HepG2 (cell line): ENCODE results near the gene PGM5. TPM values are rescaled to one million over a fixed set of nuclear protein-coding genes. Genes with fewer than 3 reads are reported as not detected.

ENCODE experiments used
- ETV5 ChIP-seq: IDR thresholded peaks from 2 replicates; pipeline ENCODE4 v1.6.1; 2018; ENCODE audit warnings: missing biosample characterization, missing genetic modification reagents, inconsistent platforms, borderline replicate concordance
- FOXJ3 ChIP-seq: sonication (generic); formaldehyde crosslinking; IDR thresholded peaks from 2 replicates; pipeline ENCODE4 v1.4.0; 2020; ENCODE audit warnings: missing genetic modification reagents, mild to moderate bottlenecking, borderline replicate concordance
- GTF2F1 ChIP-seq: fragments of 150-350 bp; IDR thresholded peaks from 2 replicates; pipeline ENCODE4 v1.6.1; 2014; ENCODE audit warnings: low read length
- HNF4A ChIP-seq: sonication (generic); formaldehyde crosslinking; IDR thresholded peaks from 2 replicates; pipeline ENCODE4 v1.4.0; 2020; ENCODE audit warnings: missing genetic modification reagents
- NFYC ChIP-seq: IDR thresholded peaks from 2 replicates; pipeline ENCODE4 v1.6.1; 2016; ENCODE audit warnings: missing genetic modification reagents, missing compliant biosample characterization
- NR2C2 ChIP-seq: sonication (generic); formaldehyde crosslinking; IDR thresholded peaks from 2 replicates; pipeline ENCODE4 v1.4.0; 2020; ENCODE audit warnings: missing genetic modification reagents, mild to moderate bottlenecking, moderate library complexity, borderline replicate concordance
- POGZ ChIP-seq: sonication (generic); formaldehyde crosslinking; IDR thresholded peaks from 2 replicates; pipeline ENCODE4 v1.4.0; 2020; ENCODE audit warnings: mild to moderate bottlenecking, missing genetic modification reagents
- XBP1 ChIP-seq: sonication (generic); formaldehyde crosslinking; IDR thresholded peaks from 2 replicates; pipeline ENCODE4 v1.5.0; 2020; ENCODE audit warnings: missing genetic modification reagents
- ZFAT ChIP-seq: sonication (generic); formaldehyde crosslinking; conservative IDR thresholded peaks from 2 replicates; pipeline ENCODE4 v1.8.1; 2023; ENCODE audit warnings: missing genetic modification reagents, inconsistent platforms
- ZNF234 ChIP-seq: sonication (generic); formaldehyde crosslinking; conservative IDR thresholded peaks from 2 replicates; pipeline ENCODE4 v1.5.1; 2020; ENCODE audit warnings: mild to moderate bottlenecking, missing genetic modification reagents
- ZNF335 ChIP-seq: sonication (generic); formaldehyde crosslinking; IDR thresholded peaks from 2 replicates; pipeline ENCODE4 v1.4.0; 2020; ENCODE audit warnings: missing genetic modification reagents
- ZNF382 ChIP-seq: sonication (generic); formaldehyde crosslinking; IDR thresholded peaks from 2 replicates; pipeline ENCODE4 v1.5.0; 2020; ENCODE audit warnings: missing genetic modification reagents, mild to moderate bottlenecking, borderline replicate concordance
- ZNF747 ChIP-seq: sonication (generic); formaldehyde crosslinking; IDR thresholded peaks from 2 replicates; pipeline ENCODE4 v1.8.1; 2023; ENCODE audit warnings: missing genetic modification reagents, mild to moderate bottlenecking, borderline replicate concordance
- polyA plus RNA-seq, 8 experiments: library from polyadenylated mRNA; depleted of rRNA in 3 of 8; stranded (reverse) in 7 of 8; unstranded in 1 of 8; fragments of >200 nt; fragmentation: Illumina TruSeq in 4 of 8; extraction: Trizol in 4 of 8; gene quantifications; 2 replicates each; pipeline versions ENCODE4 v1.2.1 to v1.2.3, GENCODE V29; 2011 to 2016; ENCODE audit warnings: low read depth in 4 of 8, missing spikeins in 1 of 8, mixed read lengths in 1 of 8; ENCODE audit not compliant: insufficient read depth in 1 of 8
- total RNA-seq, 5 experiments: library from RNA; depleted of rRNA; stranded (reverse); fragments of >200 nt; fragmentation: Illumina TruSeq; extraction: Trizol; gene quantifications; 2 replicates each; pipeline ENCODE4 v1.2.3, GENCODE V29; 2016; ENCODE audit warnings: low read depth in 1 of 5
- TF ChIP-seq, protein P1 (sequence below): sonication (generic); formaldehyde crosslinking; IDR thresholded peaks from 2 replicates; pipeline ENCODE4 v1.4.0; 2020; ENCODE audit warnings: missing genetic modification reagents
- TF ChIP-seq, protein P2 (sequence below): sonication (generic); formaldehyde crosslinking; conservative IDR thresholded peaks from 2 replicates; pipeline ENCODE4 v1.4.0; 2020; ENCODE audit warnings: missing genetic modification reagents
- TF ChIP-seq, protein P3 (sequence below): IDR thresholded peaks from 2 replicates; pipeline ENCODE4 v1.6.1; 2016; ENCODE audit warnings: mild to moderate bottlenecking, missing biosample characterization, missing genetic modification reagents
- TF ChIP-seq, protein P4 (sequence below): sonication (generic); formaldehyde crosslinking; IDR thresholded peaks from 2 replicates; pipeline ENCODE4 v1.4.0; 2020; ENCODE audit warnings: missing genetic modification reagents, borderline replicate concordance
- TF ChIP-seq, protein P5 (sequence below): IDR thresholded peaks from 2 replicates; pipeline ENCODE4 v1.6.1; 2016; ENCODE audit warnings: low read depth
- TF ChIP-seq, protein P6 (sequence below): sonication (generic); formaldehyde crosslinking; IDR thresholded peaks from 2 replicates; pipeline ENCODE4 v1.8.1; 2023; ENCODE audit warnings: mild to moderate bottlenecking, missing genetic modification reagents, borderline replicate concordance

The PGM5 gene
- total and polyA plus RNA-seq, 2 of the 13 experiments (the other 11 are each of a cell fraction or from before 2014, with no cell fraction given): not detected

DNA sequence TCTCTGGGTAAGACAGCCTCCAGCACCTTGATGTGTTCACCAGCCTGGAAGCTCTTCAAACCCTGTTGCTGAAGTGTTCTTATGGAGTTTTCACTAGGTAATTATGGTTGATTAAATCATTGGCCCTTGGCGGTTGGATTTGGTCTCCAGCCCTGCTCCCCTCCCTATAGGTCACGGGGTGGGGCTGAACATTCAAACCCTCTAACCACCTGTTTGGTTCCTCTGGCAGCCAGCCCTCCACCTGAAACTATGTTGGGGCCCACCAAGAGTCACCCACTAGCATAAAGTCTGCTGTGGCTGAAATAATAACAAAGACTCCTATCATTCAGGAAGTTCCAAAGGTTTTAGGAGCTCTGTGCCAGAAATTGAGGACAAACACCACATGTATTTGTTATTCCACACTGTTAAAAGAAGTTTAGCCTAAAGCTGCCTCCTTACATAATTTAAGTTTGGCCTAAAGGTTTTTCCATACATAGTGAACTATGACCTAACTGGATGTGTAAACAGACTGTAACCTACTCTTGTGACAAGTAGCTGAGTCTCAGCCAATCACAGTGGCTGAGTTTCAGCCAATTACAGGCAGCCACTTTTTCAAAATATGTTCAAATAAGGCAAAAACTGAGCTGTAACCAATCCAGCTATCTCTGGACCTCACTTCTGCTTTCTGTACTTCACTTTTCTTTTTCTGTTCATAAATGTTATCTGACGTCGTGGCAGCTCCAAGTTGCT, 149.4 kb downstream of the PGM5 start (continued):
- TF ChIP-seq, protein P1, sequence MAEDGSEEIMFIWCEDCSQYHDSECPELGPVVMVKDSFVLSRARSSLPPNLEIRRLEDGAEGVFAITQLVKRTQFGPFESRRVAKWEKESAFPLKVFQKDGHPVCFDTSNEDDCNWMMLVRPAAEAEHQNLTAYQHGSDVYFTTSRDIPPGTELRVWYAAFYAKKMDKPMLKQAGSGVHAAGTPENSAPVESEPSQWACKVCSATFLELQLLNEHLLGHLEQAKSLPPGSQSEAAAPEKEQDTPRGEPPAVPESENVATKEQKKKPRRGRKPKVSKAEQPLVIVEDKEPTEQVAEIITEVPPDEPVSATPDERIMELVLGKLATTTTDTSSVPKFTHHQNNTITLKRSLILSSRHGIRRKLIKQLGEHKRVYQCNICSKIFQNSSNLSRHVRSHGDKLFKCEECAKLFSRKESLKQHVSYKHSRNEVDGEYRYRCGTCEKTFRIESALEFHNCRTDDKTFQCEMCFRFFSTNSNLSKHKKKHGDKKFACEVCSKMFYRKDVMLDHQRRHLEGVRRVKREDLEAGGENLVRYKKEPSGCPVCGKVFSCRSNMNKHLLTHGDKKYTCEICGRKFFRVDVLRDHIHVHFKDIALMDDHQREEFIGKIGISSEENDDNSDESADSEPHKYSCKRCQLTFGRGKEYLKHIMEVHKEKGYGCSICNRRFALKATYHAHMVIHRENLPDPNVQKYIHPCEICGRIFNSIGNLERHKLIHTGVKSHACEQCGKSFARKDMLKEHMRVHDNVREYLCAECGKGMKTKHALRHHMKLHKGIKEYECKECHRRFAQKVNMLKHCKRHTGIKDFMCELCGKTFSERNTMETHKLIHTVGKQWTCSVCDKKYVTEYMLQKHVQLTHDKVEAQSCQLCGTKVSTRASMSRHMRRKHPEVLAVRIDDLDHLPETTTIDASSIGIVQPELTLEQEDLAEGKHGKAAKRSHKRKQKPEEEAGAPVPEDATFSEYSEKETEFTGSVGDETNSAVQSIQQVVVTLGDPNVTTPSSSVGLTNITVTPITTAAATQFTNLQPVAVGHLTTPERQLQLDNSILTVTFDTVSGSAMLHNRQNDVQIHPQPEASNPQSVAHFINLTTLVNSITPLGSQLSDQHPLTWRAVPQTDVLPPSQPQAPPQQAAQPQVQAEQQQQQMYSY: no peak
- TF ChIP-seq, protein P2, sequence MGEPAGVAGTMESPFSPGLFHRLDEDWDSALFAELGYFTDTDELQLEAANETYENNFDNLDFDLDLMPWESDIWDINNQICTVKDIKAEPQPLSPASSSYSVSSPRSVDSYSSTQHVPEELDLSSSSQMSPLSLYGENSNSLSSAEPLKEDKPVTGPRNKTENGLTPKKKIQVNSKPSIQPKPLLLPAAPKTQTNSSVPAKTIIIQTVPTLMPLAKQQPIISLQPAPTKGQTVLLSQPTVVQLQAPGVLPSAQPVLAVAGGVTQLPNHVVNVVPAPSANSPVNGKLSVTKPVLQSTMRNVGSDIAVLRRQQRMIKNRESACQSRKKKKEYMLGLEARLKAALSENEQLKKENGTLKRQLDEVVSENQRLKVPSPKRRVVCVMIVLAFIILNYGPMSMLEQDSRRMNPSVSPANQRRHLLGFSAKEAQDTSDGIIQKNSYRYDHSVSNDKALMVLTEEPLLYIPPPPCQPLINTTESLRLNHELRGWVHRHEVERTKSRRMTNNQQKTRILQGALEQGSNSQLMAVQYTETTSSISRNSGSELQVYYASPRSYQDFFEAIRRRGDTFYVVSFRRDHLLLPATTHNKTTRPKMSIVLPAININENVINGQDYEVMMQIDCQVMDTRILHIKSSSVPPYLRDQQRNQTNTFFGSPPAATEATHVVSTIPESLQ (CRISPR knock-in tag): no peak
- TF ChIP-seq, protein P3, sequence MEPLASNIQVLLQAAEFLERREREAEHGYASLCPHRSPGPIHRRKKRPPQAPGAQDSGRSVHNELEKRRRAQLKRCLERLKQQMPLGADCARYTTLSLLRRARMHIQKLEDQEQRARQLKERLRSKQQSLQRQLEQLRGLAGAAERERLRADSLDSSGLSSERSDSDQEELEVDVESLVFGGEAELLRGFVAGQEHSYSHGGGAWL (CRISPR knock-in tag): no peak
- TF ChIP-seq GTF2F1 (no peak), POGZ (CRISPR knock-in tag) (0 out of 2 replicates have a peak, but pooled peaks have one; percentile 44), ZFAT (CRISPR knock-in tag) (no peak), FOXJ3 (CRISPR knock-in tag) (no peak), ZNF382 (CRISPR knock-in tag) (no peak), ZNF234 (CRISPR knock-in tag) (no peak), ZNF335 (CRISPR knock-in tag) (no peak), NR2C2 (CRISPR knock-in tag) (peak; percentile 73), XBP1 (no peak), HNF4A (CRISPR knock-in tag) (0 out of 2 replicates have a peak, but pooled peaks have one; percentile 6), ZNF747 (no peak), NFYC (CRISPR knock-in tag) (peak; percentile 50; the same call in 1 of the 2 replicates), ETV5 (CRISPR knock-in tag) (no peak)
- TF ChIP-seq, protein P4, sequence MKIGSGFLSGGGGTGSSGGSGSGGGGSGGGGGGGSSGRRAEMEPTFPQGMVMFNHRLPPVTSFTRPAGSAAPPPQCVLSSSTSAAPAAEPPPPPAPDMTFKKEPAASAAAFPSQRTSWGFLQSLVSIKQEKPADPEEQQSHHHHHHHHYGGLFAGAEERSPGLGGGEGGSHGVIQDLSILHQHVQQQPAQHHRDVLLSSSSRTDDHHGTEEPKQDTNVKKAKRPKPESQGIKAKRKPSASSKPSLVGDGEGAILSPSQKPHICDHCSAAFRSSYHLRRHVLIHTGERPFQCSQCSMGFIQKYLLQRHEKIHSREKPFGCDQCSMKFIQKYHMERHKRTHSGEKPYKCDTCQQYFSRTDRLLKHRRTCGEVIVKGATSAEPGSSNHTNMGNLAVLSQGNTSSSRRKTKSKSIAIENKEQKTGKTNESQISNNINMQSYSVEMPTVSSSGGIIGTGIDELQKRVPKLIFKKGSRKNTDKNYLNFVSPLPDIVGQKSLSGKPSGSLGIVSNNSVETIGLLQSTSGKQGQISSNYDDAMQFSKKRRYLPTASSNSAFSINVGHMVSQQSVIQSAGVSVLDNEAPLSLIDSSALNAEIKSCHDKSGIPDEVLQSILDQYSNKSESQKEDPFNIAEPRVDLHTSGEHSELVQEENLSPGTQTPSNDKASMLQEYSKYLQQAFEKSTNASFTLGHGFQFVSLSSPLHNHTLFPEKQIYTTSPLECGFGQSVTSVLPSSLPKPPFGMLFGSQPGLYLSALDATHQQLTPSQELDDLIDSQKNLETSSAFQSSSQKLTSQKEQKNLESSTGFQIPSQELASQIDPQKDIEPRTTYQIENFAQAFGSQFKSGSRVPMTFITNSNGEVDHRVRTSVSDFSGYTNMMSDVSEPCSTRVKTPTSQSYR (CRISPR knock-in tag): no peak
- TF ChIP-seq, protein P5, sequence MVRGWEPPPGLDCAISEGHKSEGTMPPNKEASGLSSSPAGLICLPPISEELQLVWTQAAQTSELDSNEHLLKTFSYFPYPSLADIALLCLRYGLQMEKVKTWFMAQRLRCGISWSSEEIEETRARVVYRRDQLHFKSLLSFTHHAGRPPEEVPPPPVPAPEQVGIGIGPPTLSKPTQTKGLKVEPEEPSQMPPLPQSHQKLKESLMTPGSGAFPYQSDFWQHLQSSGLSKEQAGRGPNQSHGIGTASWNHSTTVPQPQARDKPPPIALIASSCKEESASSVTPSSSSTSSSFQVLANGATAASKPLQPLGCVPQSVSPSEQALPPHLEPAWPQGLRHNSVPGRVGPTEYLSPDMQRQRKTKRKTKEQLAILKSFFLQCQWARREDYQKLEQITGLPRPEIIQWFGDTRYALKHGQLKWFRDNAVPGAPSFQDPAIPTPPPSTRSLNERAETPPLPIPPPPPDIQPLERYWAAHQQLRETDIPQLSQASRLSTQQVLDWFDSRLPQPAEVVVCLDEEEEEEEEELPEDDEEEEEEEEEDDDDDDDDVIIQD: peak; percentile 49; the same call in 1 of the 2 replicates
- TF ChIP-seq, protein P6, sequence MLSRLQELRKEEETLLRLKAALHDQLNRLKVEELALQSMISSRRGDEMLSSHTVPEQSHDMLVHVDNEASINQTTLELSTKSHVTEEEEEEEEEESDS (CRISPR knock-in tag): no peak
